BJ (cell line): Measurements from ENCODE around the gene SP110. TPM values are rescaled to one million over a fixed set of nuclear protein-coding genes. Genes with fewer than 3 reads are reported as not detected.
A peak's percentile ranks its signal among the peaks of the same experiment; 100 is the strongest.
"Not testable (repeated sequence)": the region's sequence is repeated elsewhere in the genome, so short reads cannot be mapped to it uniquely, and the experiment has no call there.

ENCODE experiments used
- CTCF ChIA-PET: fragments of 350-600 bp; formaldehyde crosslinking; extraction: SDS; loops from one replicate; lab custom pipeline; 2021; ENCODE audit warnings: antibody characterized with exemption, inconsistent platforms; lab: Yijun Ruan, JAX
- POLR2A ChIA-PET: fragments of 300-600 bp; sonication (Branson Sonifier 250); formaldehyde crosslinking; extraction: SDS; loops from one replicate; lab custom pipeline; 2021; ENCODE audit warnings: antibody characterized with exemption; lab: Charles Lee
- DNase-seq: peaks from one replicate; pipeline ENCODE4 v3.0.0-alpha.2; 2011; ENCODE audit warnings: low read depth
- H3K27me3 ChIP-seq: 2 replicates; pipeline ENCODE4 v1.6.0; 2011; ENCODE audit warnings: low read length; ENCODE audit not compliant: control insufficient read depth, insufficient read depth
- H3K36me3 ChIP-seq: 2 replicates; pipeline ENCODE4 v1.5.1; 2011; ENCODE audit warnings: low read length; ENCODE audit not compliant: control insufficient read depth, insufficient read depth
- H3K4me3 ChIP-seq: 2 replicates; pipeline ENCODE4 v1.5.1; 2011; ENCODE audit warnings: low read depth, mild to moderate bottlenecking, control low read depth, low read length
- polyA minus RNA-seq: library from RNA; depleted of rRNA, polyadenylated mRNA; stranded (reverse); fragments of >200 nt; gene quantifications from 2 replicates; pipeline ENCODE4 v1.2.3, GENCODE V29; 2011; rRNA and poly(A)+ RNA removed
- polyA plus RNA-seq: library from polyadenylated mRNA; depleted of rRNA; stranded (reverse); fragments of >200 nt; gene quantifications from 2 replicates; pipeline ENCODE4 v1.2.3, GENCODE V29; 2011; rRNA removed
- TF ChIP-seq, protein P1 (sequence below): IDR thresholded peaks from 2 replicates; pipeline ENCODE4 v1.5.1; 2011; ENCODE audit warnings: low read depth, mild to moderate bottlenecking, control low read depth, inconsistent platforms, low read length, moderate library complexity; ENCODE audit not compliant: insufficient read depth

Gene SP110
- polyA plus RNA-seq (5.4 and 6.6 TPM in 2 replicates), polyA minus RNA-seq (7.8 and 12.3 TPM in 2 replicates)

DNA sequence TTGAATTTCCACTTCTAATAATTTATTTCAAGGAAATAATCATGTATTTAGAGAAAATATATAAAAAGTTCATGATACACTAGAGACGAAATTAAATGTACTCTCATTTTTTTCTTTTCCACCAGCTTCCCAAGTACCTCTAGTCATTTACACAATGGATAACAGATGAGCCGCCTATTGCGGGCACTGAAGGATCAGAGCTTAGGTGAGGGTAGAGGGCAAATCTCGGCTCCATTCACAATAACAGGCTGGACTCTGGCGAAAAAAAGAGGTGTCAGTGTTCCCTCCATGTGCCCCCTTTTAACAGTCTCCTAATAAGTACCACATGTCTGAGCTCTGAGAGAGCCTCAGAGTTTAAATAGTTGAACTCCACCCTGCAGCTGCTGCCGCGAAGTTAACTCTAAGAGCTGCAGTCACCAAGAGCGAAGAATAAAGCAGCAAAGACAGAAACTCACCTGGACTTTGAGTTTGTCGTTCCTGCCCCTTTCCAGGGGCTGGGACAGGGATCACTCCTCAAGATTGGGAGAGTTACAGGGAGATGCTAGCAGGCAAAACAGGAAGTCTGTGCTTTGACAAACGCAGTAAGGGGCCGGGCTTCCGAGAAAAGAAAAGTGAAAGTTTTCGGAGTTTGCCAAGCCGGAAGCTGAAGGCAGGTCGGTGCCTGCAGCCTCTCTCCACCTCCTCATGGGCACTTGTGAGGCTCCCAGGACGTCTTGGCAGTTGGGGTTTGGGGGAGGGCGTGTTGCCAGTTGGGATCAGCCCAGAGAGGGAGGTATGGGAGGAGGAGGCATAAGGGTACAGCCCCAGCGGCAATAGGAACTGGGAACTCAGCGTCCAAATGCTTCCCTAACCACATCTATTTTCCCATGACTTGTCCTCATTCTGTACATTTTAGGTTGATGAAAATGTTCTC lies at the start of gene SP110:
Gene SP110 (minus strand): TSS at position 566 of the 913 bp plus-strand sequence. CDS start 3,057 bp downstream, outside the sequence.
- peaks cover 1% of the 10 kb centered on the region for H3K36me3 ChIP-seq
- H3K4me3 ChIP-seq: peak within 1 kb of the TSS; percentile 66
- DNase-seq: peak; percentile 39
- TF ChIP-seq, protein P1, sequence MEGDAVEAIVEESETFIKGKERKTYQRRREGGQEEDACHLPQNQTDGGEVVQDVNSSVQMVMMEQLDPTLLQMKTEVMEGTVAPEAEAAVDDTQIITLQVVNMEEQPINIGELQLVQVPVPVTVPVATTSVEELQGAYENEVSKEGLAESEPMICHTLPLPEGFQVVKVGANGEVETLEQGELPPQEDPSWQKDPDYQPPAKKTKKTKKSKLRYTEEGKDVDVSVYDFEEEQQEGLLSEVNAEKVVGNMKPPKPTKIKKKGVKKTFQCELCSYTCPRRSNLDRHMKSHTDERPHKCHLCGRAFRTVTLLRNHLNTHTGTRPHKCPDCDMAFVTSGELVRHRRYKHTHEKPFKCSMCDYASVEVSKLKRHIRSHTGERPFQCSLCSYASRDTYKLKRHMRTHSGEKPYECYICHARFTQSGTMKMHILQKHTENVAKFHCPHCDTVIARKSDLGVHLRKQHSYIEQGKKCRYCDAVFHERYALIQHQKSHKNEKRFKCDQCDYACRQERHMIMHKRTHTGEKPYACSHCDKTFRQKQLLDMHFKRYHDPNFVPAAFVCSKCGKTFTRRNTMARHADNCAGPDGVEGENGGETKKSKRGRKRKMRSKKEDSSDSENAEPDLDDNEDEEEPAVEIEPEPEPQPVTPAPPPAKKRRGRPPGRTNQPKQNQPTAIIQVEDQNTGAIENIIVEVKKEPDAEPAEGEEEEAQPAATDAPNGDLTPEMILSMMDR: no peak
- CTCF ChIA-PET: no interaction called here
- no peaks in the 10 kb centered on the region for H3K27me3 ChIP-seq
- POLR2A ChIA-PET: no interaction called here

DNA sequence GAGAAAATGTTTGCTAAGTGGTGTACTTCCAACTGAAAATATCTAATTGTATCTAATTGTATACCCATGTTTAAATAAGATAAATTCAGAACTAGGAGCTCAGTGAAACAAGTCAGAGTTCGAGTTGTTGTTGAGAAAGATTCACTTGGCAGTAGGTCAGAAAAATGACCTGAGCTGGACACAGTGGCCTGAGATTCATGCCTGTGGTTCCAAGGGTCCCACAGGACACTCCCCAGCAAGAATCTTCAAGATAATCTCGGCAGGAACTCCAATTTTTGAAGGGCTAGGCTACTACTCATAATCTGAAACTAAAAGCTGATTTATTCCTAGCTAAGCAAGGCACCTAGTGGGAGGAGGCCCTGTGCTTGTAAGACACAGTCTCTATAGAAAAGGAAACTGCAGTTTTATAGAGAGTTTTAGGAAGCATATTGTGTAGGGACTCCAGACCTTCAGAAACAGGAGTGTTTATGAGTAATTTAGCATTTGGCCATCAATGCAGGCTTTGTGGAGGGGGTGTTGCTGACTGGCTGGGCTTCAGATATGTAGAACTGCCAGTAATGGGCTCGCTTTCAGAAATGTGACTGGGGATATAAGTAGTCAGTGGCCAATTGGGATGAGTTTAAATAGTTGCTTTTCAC lies 48.9 kb upstream of the SP110 start:
- no peak for DNase-seq
- CTCF ChIA-PET: no interaction called here
- POLR2A ChIA-PET: no interaction called here
- TF ChIP-seq, protein P1: no peak
- no peak overlapping the region for H3K4me3 ChIP-seq
- no peaks in the 10 kb centered on the region for H3K27me3 ChIP-seq
- no peaks in the 10 kb centered on the region for H3K36me3 ChIP-seq

DNA sequence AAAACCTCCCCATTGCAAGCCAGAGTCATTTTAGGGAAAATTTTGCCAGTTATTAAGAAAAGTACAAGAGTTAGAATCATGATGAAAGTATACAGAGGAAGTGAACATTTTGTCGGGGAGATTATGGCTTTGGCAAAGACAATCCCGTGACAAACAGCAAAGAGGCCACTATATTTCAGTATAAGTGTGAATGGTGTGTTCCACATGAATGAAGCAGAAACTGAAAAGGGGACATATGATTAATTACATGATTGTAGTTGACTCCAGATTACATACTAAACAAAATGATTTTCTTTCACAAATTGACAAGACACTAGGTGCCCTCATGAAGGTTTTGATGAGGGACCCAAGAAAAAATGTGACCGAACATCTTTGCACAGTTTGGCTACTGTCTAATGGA lies 47.8 kb upstream of the SP110 start:
- no peak for DNase-seq
- ChIA-PET POLR2A (no interaction called here), CTCF (no interaction called here)
- Histone ChIP-seq H3K4me3 (no peak overlapping the region), H3K36me3 (no peaks in the 10 kb centered on the region), H3K27me3 (no peaks in the 10 kb centered on the region)
- TF ChIP-seq, protein P1: no peak

DNA sequence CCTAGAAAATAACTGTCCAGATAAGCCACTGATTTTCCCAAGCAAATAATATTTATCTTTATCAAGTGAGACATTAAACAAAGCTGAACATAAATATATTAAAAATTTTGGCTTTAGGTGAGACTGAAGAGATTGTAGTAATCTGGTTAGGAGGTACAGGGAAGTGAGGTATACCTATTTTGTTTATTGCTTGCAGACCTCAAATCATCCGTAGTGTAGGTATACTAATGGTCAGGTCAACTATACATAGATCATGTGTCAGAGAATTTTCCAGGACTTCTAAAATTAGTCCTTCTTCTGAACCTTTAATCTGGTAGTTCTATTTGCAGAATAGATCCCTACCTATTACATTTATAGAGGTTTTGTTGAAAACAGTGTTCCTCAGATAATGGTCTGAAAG lies 47.3 kb upstream of the SP110 start:
- TF ChIP-seq, protein P1: no peak
- no peaks in the 10 kb centered on the region for H3K36me3 ChIP-seq
- no peaks in the 10 kb centered on the region for H3K27me3 ChIP-seq
- ChIA-PET CTCF (interaction anchor here (1.2 kb wide), 1 partner anchor 200 kb away, joined by 3 read pairs; no protein-coding TSS in a partner anchor), POLR2A (no interaction called here)
- DNase-seq: no peak
- no peak overlapping the region for H3K4me3 ChIP-seq

DNA sequence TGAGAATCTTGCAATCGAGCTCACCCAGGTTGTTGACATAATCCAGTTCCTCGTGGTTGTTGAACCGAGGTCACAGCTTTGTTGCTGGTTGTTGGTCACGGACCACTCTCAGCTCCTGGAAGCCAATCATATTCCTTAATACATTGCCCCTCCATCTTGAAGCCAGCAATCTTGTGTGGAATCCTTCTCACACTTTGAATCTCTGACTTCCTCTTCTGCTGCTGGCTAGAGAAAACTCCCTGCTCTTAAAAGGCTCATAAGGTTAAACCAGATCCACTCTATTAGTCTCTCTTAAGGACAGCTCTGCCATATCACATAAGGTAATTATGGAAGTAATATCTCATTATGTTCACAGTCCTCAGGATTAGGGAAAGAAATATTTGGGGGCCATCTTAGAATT lies 46.9 kb upstream of the SP110 start:
- no peaks in the 10 kb centered on the region for H3K36me3 ChIP-seq
- TF ChIP-seq, protein P1: no peak
- no peak overlapping the region for H3K4me3 ChIP-seq
- ChIA-PET CTCF (interaction anchor here (1.1 to 1.2 kb wide), 2 partner anchors 22 to 199 kb away, joined by 3 read pairs; no protein-coding TSS in a partner anchor), POLR2A (no interaction called here)
- no peak for DNase-seq
- no peaks in the 10 kb centered on the region for H3K27me3 ChIP-seq

DNA sequence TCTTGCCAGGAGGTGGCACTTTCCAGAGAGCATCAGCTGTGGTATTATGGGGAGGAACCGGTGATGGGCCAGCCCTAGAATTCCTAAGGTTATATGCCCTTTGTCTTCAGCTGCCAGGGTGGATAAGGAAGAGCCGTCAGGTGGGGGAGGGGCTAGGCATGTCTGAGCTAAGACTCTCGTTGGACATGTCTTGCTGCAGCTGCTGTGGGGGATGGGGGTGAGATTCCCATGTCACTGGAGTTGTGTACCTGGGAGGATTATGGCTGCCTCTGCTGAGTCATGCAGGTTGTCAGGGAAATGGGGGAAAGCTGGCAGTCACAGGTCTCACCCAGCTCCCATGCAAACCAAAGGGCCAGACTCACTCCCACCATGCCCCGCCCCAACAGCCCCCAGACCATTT lies 45.2 kb upstream of the SP110 start:
- DNase-seq, H3K36me3 ChIP-seq, POLR2A ChIA-PET, H3K27me3 ChIP-seq, H3K4me3 ChIP-seq, CTCF ChIA-PET: not testable (repeated sequence)
